Stimulated activated naive CD4-positive, alpha-beta T cell (primary cell): Measurements from ENCODE around the gene RPL4.
A peak's percentile ranks its signal among the peaks of the same experiment; 100 is the strongest.
"Not testable (repeated sequence)": the region's sequence is repeated elsewhere in the genome, so short reads cannot be mapped to it uniquely, and the experiment has no call there.

Experiments
- DNase-seq, 6 experiments: peaks; one replicate each; lab custom pipeline; 2025; lab: John Stamatoyannopoulos, UW

Gene RPL4

DNA sequence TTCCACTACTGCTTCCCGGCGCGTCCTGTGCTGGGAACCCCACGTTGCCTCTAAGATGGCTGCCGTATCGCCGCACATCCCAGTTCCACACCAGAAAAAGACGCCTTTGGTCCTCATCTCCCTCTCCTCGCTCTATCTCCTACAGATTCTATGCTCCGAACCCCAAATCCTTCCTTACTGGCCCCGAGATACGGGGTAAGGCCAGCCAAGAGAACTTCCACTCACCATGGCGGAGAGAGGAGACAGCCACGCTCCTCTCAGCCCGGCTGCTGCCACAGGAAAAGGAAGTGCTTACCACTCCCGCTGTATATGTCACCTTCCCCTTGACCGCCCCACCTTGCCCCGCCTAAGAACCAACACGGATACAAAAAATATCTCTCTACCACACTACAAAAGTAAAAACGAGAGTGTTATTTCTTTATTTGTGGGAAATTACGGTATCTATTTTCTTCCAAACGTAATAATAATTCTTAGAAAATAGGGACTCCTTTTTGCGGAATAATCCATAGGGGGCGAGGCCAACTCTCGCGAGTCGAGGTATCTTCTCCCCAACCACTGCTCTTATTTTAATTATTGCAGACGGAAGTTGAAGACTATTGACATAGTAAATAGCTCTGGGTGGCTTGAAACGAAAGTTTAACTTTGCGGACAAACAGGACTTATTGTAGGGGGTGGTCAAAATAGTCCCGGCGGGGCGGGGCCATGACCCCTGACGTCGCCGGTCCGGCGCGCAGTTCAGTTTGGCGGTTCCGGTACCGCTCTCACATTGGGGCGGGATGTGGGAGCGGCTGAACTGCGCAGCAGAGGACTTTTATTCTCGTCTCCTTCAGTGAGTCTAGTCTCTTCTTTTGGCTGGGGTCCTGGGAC is at the start of gene RPL4, which contains the start of gene ZWILCH:
Gene RPL4, minus strand, starts transcription at position 293 of the 867 bp plus-strand sequence. Its CDS starts 65 bp downstream, at position 228.
Gene ZWILCH, plus strand, starts transcription at position 764 of the 867 bp plus-strand sequence. Its CDS starts 13 bp downstream, at position 777.
- DNase-seq: peak; percentile 66 to 97 (median 80)

DNA sequence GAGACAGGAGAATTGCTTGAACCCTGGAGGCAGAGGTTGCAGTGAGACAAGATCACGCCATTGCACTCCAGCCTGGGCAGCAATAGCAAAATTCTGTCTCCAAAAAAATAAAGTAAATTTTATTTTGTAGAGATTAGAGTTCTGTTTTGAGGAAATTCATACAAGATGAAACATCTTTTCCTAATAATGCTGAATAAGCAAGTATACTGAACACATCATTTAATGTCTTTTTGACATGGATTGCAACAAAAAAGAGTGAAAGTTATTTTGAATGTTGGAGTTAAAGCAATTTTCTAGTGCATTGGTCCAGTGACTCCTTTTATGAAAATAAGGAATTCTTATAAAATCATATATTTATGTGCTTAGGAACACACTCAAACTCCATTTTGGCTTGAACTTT is 40.6 kb upstream of the RPL4 start:
- no peak for DNase-seq

- DNase-seq: no peak
Measured at GRCh38 chr15:66542896-66543295, 38.2 kb upstream of the RPL4 start.

DNA sequence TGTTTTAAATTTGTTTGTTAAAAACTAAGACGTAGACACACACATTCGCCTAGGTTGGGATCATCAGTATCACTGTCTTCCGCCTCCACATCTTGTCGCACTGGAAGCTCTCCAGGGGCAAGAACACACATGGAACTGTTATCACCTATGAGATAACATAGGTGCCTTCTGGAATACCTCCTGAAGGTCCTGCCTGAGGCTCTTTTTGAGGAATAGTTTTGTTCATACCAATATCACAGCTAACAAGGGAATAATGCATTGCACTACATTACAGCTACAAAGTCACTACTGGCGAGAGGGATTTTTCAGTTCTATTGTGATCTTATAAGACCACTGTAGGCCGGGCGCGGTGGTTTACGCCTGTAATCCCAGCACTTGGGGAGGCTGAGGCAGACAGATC is 30.4 kb upstream of the RPL4 start:
- DNase-seq: no peak

DNA sequence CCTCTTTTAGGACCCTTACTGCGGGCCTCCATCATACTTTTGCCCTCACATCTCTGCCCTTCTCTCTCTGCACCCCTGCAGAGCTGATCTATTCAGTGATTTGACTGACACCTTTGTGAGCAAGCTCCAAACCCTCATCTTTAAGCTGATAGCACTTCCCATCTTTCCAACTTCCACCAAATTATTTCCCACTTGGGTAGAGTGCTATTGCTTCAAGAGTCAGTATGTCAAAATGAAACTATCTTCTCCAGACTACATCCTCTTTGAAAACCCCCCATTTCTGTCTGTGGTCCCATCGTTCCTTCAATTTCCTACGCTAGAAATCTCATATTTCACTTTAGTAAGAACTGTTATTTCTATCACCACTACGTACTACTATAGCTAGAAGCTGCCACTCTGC is 20.2 kb upstream of the RPL4 start:
- DNase-seq: no peak

GRCh38 chr15:66523926-66524325 is 19.3 kb upstream of the RPL4 start:
- DNase-seq: no peak

DNA sequence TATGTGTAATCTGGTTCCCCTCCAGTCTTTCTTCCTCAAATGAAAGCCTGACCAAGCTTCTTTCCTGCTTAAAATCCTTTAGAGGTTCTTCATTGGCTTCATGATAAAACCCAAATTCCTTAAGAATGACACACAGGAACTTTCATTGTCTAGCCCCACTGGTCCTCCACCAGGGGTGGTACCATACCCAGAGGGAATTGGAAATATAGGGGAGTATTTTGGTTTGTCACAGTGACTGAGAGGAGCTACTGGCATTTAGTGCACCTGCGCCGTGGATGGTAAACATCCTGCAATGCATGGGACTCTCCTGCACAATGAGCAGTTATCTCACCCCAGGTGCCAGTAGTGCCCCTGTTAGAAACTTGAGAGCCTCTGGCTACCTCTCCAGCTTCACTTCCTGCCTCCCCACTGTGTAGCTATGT is 11.3 kb upstream of the RPL4 start:
- no peak for DNase-seq

- no peak for DNase-seq
Measured at GRCh38 chr15:66514586-66514985, 9.9 kb upstream of the RPL4 start.

DNA sequence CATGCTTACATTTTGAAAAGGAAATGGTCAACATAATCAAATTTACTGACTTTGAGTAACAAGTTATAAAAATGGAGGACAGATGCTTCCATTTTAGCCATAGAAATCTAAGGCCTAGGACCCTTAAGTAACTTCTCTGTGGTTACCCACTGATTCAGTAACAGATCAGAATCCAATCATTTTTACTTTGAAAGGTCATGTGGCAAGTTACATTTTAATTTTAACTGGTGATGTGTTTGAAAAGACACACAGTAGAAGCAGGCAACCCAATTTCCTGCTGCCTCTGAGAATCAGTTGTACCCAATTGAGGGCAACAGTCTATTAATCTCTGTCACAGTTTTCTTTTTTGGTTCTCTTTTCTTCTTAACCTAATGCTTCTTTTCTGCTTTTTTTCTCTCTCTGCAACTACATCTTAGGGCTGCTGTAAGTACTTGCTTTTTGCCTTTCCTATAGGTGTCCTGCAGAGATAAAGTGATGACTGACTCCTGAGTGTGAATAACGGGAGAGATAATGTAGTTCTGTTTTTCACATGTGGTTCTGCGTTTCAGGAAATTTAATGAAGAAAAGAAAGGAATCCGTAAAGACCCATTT is 3.7 kb upstream of the RPL4 start:
- DNase-seq: no peak

GRCh38 chr15:66505818-66506217 is 1.2 kb upstream of the RPL4 start:
- DNase-seq: no peak

GRCh38 chr15:66505430-66505811 is 766 bp upstream of the RPL4 start:
- DNase-seq: no peak

GRCh38 chr15:66503780-66504562 is 684 bp downstream of the RPL4 start:
- no peak for DNase-seq

- not testable (repeated sequence) for DNase-seq
Measured at GRCh38 chr15:66503041-66503648, 1.5 kb downstream of the RPL4 start.

DNA sequence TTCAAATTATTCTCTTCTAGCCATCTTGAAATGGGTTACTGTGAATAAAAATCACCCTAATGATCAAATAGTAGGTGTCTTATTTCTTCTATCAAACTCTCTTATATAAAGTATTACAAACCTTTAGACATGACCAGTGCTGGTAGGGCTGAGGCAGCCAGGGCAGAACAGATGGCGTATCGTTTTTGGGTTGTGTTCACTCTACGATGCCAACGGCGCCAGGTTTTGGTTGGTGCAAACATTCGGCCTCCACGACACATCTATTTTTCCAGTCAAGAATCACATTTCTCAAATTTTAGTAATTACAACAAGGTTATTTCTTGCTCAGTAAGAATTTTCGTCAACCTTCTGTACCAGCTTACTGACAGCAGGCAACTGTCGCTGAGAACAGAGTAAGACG is 2.2 kb downstream of the RPL4 start:
- DNase-seq: no peak

- DNase-seq: not testable (repeated sequence)
Measured at GRCh38 chr15:66500346-66500745, 4.3 kb downstream of the RPL4 start.

DNA sequence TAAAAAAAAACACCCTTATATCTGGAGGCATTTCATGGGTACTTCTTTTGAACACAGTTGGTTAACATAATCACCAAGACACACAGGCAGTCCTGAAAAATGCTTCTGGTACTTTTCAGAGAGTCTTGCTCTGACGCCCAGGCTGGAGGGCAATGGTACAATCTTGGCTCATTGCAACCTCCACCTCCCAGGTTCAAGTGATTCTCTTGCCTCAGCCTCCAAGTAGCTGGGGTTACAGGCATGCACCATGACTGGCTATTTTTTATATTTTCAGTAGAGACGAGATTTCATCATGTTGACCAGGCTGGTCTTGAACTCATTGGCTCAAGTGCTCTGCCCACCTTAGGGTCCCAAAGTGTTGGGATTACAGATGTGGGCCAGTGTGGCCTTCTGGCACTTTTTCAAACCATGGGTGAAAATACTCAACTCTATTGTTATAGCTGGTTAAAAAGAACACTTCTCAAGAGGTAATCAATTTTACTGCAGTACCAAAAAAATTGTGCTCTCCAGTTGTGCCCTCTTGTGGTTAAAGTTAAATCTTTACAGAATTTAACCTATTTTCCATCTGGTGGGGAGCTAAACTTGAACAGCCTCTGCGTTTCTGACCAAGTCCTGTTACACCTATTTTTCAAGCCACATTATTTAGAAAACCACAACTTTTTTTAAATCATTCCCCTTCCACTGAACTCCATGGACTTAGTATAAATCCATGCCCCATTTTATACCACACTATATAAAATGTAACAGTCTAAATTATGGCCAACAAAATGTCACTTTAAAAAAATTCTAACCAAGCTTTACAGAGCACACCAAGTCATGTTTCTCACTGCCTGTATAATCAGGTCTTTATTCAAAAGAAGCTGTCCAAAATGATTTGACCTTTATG is 5.9 kb downstream of the RPL4 start:
- DNase-seq: peak in 3 of 6 experiments; percentile 40 to 61 (median 57)

GRCh38 chr15:66497502-66498455 is 6.9 kb downstream of the RPL4 start, which contains the start of gene SNAPC5:
Gene SNAPC5, minus strand, starts transcription at chr15:66497762. Its CDS starts 31 bp downstream, at chr15:66497731.
- DNase-seq: peak; percentile 93 to 96 (median 94)

DNA sequence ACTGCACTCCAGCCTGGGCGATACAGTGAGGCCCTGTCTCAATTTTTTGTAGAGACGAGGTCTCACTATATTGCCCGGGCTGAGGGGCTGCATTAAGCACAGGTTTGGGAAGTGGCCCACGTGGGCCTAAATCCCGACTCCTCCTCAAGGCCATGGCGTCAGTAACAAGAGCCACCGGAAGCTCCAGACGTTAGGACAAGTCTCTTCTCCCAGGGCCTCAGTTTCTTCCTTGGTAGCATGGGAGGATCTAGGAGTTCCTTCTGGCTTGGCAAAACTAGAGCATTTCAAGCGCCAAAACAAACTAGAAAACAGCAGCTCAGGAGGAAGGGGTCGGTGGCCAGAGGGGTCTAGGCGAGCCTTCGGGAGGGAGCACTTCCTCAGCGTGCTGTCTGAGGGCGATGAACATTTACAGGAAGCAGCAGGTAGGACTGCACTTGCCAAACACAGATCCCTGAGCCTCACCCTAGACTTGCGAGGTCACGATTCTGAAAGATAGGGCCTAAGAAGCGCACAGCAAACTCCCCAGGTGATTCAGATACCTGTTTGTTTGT is 7.6 kb downstream of the RPL4 start:
- DNase-seq: peak in 2 of 6 experiments; percentile 32 to 41

- DNase-seq: no peak
Measured at GRCh38 chr15:66494262-66494661, 10.4 kb downstream of the RPL4 start.
